Mammary epithelial cell (primary cell): ENCODE data around the gene OSTC.

Experiments
- CTCF ChIP-seq, 2 donors: IDR thresholded peaks in 1 of 2; conservative IDR thresholded peaks in 1 of 2; 2 replicates each; pipeline ENCODE4 v1.5.1; 2011 to 2012; ENCODE audit warnings: inconsistent platforms in 2 of 2, low read length in 2 of 2, mild to moderate bottlenecking in 2 of 2, control low read depth in 1 of 2, low read depth in 1 of 2; ENCODE audit not compliant: insufficient read depth in 1 of 2; ENCODE audit errors: extremely low read depth in 1 of 2
- EZH2 ChIP-seq: IDR thresholded peaks from 2 replicates; pipeline ENCODE4 v1.6.1; 2012; ENCODE audit warnings: low read length, inconsistent platforms, borderline replicate concordance

- TF ChIP-seq CTCF (conservative IDR thresholded peaks at IDR 0.05 in 1 of 2, IDR thresholded peaks at IDR 0.05 in 1 of 2; ENCODE audit: extremely low read depth in 1 of 2, insufficient read depth in 1 of 2, low read depth in 1 of 2, low read length in 2 of 2) (no peak), EZH2 (no peak)
These were observed 65.9 kb downstream of the OSTC start for GRCh38 chr4:108716340-108716739.
